Measurements from ENCODE around the gene YIPF5. TPM values are rescaled to one million over a fixed set of nuclear protein-coding genes. Genes with fewer than 3 reads are reported as not detected.

YIPF5 gene
- total RNA-seq, 2 experiments from 2014 or later: 57.6 to 64.8 TPM

- H3K4me1 Mint-ChIP-seq (ENCODE audit: low read depth): peaks cover 20% of the 10 kb centered on the region
- Histone ChIP-seq H3K27me3 (ENCODE audit: control insufficient read depth in 1 of 2, insufficient read depth in 2 of 2, low read length in 2 of 2) (no peaks in the 10 kb centered on the region), H3K27ac (ENCODE audit: low read depth in 1 of 2, low read length in 2 of 2) (no peak overlapping the region), H3K4me3 (ENCODE audit: low read length) (no peak overlapping the region), H3K9me3 (ENCODE audit: control insufficient read depth in 1 of 2, insufficient read depth in 1 of 2, low read length in 2 of 2) (no peaks in the 10 kb centered on the region), H3K4me1 (ENCODE audit: insufficient read depth, low read length) (no peaks in the 10 kb centered on the region), H3K36me3 (ENCODE audit: insufficient read depth, low read length) (no peaks in the 10 kb centered on the region)
- intact Hi-C loops (cut with DNase I, micrococcal nuclease): no loop called here
- H3K27me3 Mint-ChIP-seq: no peaks in the 10 kb centered on the region
- CTCF ChIA-PET: interaction anchor here (1.3 kb wide), 1 partner anchor 9 kb away, joined by 3 read pairs; the partner anchor contains the start of gene YIPF5
- H3K4me3 Mint-ChIP-seq: no peak overlapping the region
- H3K9me3 Mint-ChIP-seq: no peaks in the 10 kb centered on the region
- H3K27ac Mint-ChIP-seq: no peak overlapping the region
- ATAC-seq (ENCODE audit: poor library complexity) (no peak), DNase-seq (no peak)
- no peaks in the 10 kb centered on the region for H3K36me3 Mint-ChIP-seq (ENCODE audit: low read depth)
- POLR2A ChIA-PET: interaction anchor here (0.9 to 1.6 kb wide), 2 partner anchors 8 to 9 kb away, joined by 3 to 8 read pairs; partner anchors contain the start of genes KCTD16 and YIPF5
- no peak for TF ChIP-seq CTCF (IDR thresholded peaks at IDR 0.05)
Observed at GRCh38 chr5:144179226-144179625, 8.8 kb upstream of the YIPF5 start.

GRCh38 chr5:144177548-144177947, 7.1 kb upstream of the YIPF5 start:
- Mint-ChIP-seq H3K27ac (no peak overlapping the region), H3K4me3 (no peak overlapping the region), H3K27me3 (no peaks in the 10 kb centered on the region), H3K9me3 (no peaks in the 10 kb centered on the region), H3K4me1 (ENCODE audit: low read depth) (peaks cover 8% of the 10 kb centered on the region), H3K36me3 (ENCODE audit: low read depth) (no peaks in the 10 kb centered on the region)
- peak; percentile 55 for ATAC-seq (ENCODE audit: poor library complexity)
- DNase-seq: peak in 1 of 14 experiments; percentile 24
- no peaks in the 10 kb centered on the region for H3K9me3 ChIP-seq (ENCODE audit: control insufficient read depth in 1 of 2, insufficient read depth in 1 of 2, low read length in 2 of 2)
- no peak overlapping the region for H3K27ac ChIP-seq (ENCODE audit: low read depth in 1 of 2, low read length in 2 of 2)
- POLR2A ChIA-PET: no interaction called here
- intact Hi-C loops (cut with DNase I, micrococcal nuclease): no loop called here
- H3K4me1 ChIP-seq (ENCODE audit: insufficient read depth, low read length): no peaks in the 10 kb centered on the region
- no peak overlapping the region for H3K4me3 ChIP-seq (ENCODE audit: low read length)
- H3K36me3 ChIP-seq (ENCODE audit: insufficient read depth, low read length): no peaks in the 10 kb centered on the region
- H3K27me3 ChIP-seq (ENCODE audit: control insufficient read depth in 1 of 2, insufficient read depth in 2 of 2, low read length in 2 of 2): no peaks in the 10 kb centered on the region
- CTCF ChIA-PET: no interaction called here
- no peak for TF ChIP-seq CTCF (IDR thresholded peaks at IDR 0.05)

- intact Hi-C loops (cut with DNase I, micrococcal nuclease): loop anchor here in 1 of 2 experiments (5.0 kb wide), 1 partner anchor 1406 kb away; no protein-coding TSS in a partner anchor
- peaks cover 17% of the 10 kb centered on the region for H3K36me3 Mint-ChIP-seq (ENCODE audit: low read depth)
- TF ChIP-seq CTCF (IDR thresholded peaks at IDR 0.05): no peak
- no peak for ATAC-seq (ENCODE audit: poor library complexity)
- no peak for DNase-seq
- Histone ChIP-seq H3K9me3 (ENCODE audit: control insufficient read depth in 1 of 2, insufficient read depth in 1 of 2, low read length in 2 of 2) (no peaks in the 10 kb centered on the region), H3K4me3 (ENCODE audit: low read length) (no peak overlapping the region), H3K36me3 (ENCODE audit: insufficient read depth, low read length) (peaks cover under 1% of the 10 kb centered on the region), H3K27ac (ENCODE audit: low read depth in 1 of 2, low read length in 2 of 2) (no peak overlapping the region), H3K4me1 (ENCODE audit: insufficient read depth, low read length) (peaks cover 11% of the 10 kb centered on the region), H3K27me3 (ENCODE audit: control insufficient read depth in 1 of 2, insufficient read depth in 2 of 2, low read length in 2 of 2) (no peaks in the 10 kb centered on the region)
- ChIA-PET CTCF (interaction anchor here (1.3 kb wide), 1 partner anchor 21 kb away, joined by 3 read pairs; no protein-coding TSS in a partner anchor), POLR2A (interaction anchor here (4.4 kb wide), 1 partner anchor 16 kb away, joined by 115 read pairs; no protein-coding TSS in a partner anchor)
- no peak overlapping the region for H3K27ac Mint-ChIP-seq
- no peaks in the 10 kb centered on the region for H3K27me3 Mint-ChIP-seq
- peaks cover 34% of the 10 kb centered on the region for H3K4me1 Mint-ChIP-seq (ENCODE audit: low read depth)
- no peaks in the 10 kb centered on the region for H3K9me3 Mint-ChIP-seq
- H3K4me3 Mint-ChIP-seq: no peak overlapping the region
Observed at GRCh38 chr5:144173766-144174165, 3.3 kb upstream of the YIPF5 start.

Measured in CD4-positive, alpha-beta T cell (primary cell).